ENCODE results near the gene RCCD1. TPM values are rescaled to one million over a fixed set of nuclear protein-coding genes. Genes with fewer than 3 reads are reported as not detected.
"Not testable (repeated sequence)": the region's sequence is repeated elsewhere in the genome, so short reads cannot be mapped to it uniquely, and the experiment has no call there.

Gene RCCD1
- total and polyA plus RNA-seq, 12 donors: 5.5 to 11.8 (median 7.6) TPM

DNA sequence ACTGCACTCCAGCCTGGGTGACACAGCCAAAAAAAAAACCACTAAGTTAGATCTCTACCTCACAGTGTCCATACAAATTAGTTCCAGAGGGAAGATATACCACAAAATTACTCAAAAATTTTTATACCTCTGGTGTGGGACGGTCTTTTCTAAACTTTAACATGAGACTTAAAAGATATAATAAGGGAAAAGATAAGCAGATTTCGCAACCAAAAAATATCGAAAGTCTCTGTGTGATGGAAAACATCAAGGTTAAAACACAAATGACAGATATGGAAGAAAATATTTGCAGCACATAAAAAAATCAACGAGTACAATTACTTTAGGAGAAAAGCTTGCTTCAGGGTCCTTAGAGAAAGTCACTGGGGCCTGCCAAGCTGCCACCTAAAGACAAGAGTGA, 32.8 kb upstream of the RCCD1 start:
- H3K27me3 ChIP-seq: no peaks in the 10 kb centered on the region
- intact Hi-C loops (cut with DNase I): no loop called here

GRCh38 chr15:90922712-90923322, 31.9 kb upstream of the RCCD1 start:
- DNase-seq; intact Hi-C loops (cut with DNase I); H3K9me3 ChIP-seq; H3K4me3 ChIP-seq; ATAC-seq; H3K27me3 ChIP-seq: not testable (repeated sequence)
- Histone ChIP-seq H3K27ac (peak overlapping the region in 2 of 10 donors; percentile 15 to 40), H3K4me1 (peaks cover 0 to 15% (median 8%) of the 10 kb centered on the region in 9 donors), H3K36me3 (peaks cover 0 to 50% (median 26%) of the 10 kb centered on the region in 9 donors)
- 93 to 96% methylated on average over 7 of the region's 7 CpGs for WGBS, 2 donors

More for the DNA sequence above, 32.8 kb upstream of the RCCD1 start:
- TF ChIP-seq, protein P1, sequence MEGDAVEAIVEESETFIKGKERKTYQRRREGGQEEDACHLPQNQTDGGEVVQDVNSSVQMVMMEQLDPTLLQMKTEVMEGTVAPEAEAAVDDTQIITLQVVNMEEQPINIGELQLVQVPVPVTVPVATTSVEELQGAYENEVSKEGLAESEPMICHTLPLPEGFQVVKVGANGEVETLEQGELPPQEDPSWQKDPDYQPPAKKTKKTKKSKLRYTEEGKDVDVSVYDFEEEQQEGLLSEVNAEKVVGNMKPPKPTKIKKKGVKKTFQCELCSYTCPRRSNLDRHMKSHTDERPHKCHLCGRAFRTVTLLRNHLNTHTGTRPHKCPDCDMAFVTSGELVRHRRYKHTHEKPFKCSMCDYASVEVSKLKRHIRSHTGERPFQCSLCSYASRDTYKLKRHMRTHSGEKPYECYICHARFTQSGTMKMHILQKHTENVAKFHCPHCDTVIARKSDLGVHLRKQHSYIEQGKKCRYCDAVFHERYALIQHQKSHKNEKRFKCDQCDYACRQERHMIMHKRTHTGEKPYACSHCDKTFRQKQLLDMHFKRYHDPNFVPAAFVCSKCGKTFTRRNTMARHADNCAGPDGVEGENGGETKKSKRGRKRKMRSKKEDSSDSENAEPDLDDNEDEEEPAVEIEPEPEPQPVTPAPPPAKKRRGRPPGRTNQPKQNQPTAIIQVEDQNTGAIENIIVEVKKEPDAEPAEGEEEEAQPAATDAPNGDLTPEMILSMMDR (IDR thresholded peaks at IDR 0.05): no peak
- Histone ChIP-seq H3K9me3 (no peaks in the 10 kb centered on the region), H3K27ac (no peak overlapping the region), H3K4me3 (no peak overlapping the region), H3K4me1 (peaks cover 0 to 23% (median 14%) of the 10 kb centered on the region in 9 donors), H3K36me3 (peaks cover 0 to 59% (median 34%) of the 10 kb centered on the region in 9 donors)
- no peak for ATAC-seq
- DNase-seq: no peak
- WGBS, 2 donors: 89 to 94% methylated on average over 4 of the region's 4 CpGs

DNA sequence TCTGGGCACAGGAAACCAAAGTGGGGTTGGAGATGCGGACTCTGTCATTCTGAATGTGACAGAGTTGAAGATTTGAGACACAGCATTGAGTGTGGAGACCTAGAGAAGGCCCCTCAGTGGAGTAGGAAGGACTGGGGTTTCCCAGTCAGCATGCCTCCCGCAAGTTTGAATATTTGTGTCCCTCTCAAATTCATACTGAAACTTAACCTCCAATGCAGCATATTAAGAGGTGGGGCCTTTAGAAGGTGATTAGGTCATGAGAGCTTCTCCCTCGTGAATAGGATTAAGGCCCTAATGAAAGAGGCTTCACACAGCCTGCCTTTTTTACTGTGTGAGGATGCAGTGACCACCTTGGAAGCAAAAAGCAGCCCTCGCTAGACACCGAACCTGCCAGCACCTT, 30.3 kb upstream of the RCCD1 start:
- WGBS, 2 donors: 89 to 95% methylated on average over 5 of the region's 5 CpGs
- no peaks in the 10 kb centered on the region for H3K27me3 ChIP-seq
- H3K36me3 ChIP-seq: peaks cover 0 to 34% (median 17%) of the 10 kb centered on the region in 9 donors
- no peak overlapping the region for H3K27ac ChIP-seq
- H3K4me3 ChIP-seq: no peak overlapping the region
- no peak for DNase-seq
- TF ChIP-seq, protein P1 (IDR thresholded peaks at IDR 0.05): no peak
- H3K9me3 ChIP-seq: no peaks in the 10 kb centered on the region
- ATAC-seq: no peak
- intact Hi-C loops (cut with DNase I): no loop called here
- H3K4me1 ChIP-seq: peaks cover 0 to 16% (median 7%) of the 10 kb centered on the region in 9 donors

GRCh38 chr15:90926766-90927165, 27.9 kb upstream of the RCCD1 start:
- H3K4me3 ChIP-seq; H3K27ac ChIP-seq; DNase-seq; H3K27me3 ChIP-seq; ATAC-seq; H3K9me3 ChIP-seq; intact Hi-C loops (cut with DNase I): not testable (repeated sequence)
- Histone ChIP-seq H3K4me1 (peaks cover 13 to 36% (median 24%) of the 10 kb centered on the region in 9 donors), H3K36me3 (peaks cover 0 to 10% (median 0%) of the 10 kb centered on the region in 9 donors)
- 91 to 92% methylated on average over 10 of the region's 10 CpGs for WGBS, 2 donors

DNA sequence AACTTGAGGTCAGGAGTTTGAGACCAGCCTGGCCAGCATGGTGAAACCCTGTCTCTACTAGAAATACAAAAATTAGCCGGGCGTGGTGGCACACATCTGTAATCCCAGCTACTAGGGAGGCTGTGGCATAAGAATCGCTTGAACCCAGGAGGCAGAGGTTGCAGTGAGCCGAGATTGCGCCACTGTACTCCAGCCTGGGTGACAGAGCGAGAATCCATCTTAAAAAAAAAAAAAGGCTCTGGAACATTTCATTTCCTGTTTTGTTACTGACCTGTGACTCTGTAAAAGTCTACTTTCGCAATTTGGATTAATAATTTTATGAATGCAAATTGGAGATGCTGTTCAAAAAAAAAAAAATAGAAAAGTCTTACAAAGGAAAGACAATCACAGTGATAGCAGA, 26.6 kb upstream of the RCCD1 start:
- H3K9me3 ChIP-seq; H3K27me3 ChIP-seq; DNase-seq; H3K4me3 ChIP-seq; H3K36me3 ChIP-seq; intact Hi-C loops (cut with DNase I); ATAC-seq: not testable (repeated sequence)
- Histone ChIP-seq H3K27ac (peak overlapping the region in 2 of 10 donors; percentile 1 to 97), H3K4me1 (peaks cover 13 to 47% (median 32%) of the 10 kb centered on the region in 9 donors)
- 87 to 89% methylated on average over 7 of the region's 7 CpGs for WGBS, 2 donors
